ENCODE measurements around the gene TNKS2.
A peak's percentile ranks its signal among the peaks of the same experiment; 100 is the strongest.
"Not testable (repeated sequence)": the region's sequence is repeated elsewhere in the genome, so short reads cannot be mapped to it uniquely, and the experiment has no call there.

Gene TNKS2

GRCh38 chr10:91879515-91880170 lies 81.4 kb downstream of the TNKS2 start:
- DNase-seq: no peak

- DNase-seq: no peak
Measured at GRCh38 chr10:91880310-91880709, 82.1 kb downstream of the TNKS2 start.

DNA sequence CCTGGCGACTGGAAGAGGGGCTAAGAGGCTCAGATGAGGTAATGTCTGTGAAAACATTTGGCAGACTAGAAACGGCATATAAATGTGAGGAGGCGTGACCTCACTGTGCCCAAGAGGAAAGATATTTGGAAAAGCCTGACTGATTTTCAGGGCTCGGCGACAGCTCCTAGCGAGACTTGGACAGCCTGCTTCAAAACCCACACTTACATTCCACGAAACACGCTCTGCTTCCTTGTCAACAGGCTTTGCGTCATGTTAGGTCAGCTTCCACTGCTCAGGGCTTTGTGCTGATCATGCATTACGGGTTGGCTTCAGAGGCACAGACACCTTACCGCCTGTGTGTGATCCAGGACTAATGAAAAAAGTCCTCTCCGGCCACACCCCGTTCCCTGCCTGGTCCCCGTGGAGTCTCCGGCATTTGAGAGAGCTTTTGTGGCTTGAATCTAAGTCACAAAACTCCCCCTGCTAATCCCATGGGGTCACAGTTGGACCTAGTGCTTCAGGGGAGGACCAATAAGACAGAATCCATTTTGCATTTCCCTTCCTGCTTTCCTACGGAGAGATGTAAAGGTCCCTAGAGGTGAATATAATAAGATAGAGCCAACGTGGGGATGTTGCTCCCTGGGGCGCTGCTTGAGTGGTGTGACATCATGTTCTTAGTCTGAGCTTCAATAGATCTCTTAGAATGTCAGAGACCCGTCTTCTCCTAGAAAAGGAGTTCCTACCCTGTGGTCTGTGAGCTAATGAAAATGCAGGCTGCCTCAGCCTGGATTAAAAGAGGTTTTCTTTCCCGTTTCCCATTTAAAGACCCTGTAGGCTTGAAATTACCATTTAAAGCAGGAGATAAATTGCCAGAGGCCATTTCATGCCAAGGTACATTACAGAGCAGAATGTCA lies 85.6 kb downstream of the TNKS2 start:
- no peak for DNase-seq

DNA sequence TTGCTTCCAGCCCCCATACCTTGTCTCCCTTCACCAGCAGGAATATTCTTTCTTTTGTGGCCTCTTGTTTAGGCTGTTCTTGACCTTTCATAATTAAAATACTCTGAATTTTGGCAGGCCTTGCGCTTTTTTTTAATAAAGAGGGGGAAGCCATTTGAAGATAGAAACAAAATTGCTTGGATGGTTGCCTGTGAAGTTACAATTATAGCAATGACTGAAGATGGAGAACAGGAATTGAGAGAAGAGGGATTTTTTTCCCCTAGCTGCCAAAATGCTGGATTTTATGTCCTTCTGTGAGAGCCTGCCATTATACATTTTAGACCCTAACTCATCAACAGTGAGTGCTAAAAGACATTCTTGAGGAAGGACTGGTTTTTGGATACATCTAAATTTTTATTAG lies 86.3 kb downstream of the TNKS2 start:
- DNase-seq: no peak

DNA sequence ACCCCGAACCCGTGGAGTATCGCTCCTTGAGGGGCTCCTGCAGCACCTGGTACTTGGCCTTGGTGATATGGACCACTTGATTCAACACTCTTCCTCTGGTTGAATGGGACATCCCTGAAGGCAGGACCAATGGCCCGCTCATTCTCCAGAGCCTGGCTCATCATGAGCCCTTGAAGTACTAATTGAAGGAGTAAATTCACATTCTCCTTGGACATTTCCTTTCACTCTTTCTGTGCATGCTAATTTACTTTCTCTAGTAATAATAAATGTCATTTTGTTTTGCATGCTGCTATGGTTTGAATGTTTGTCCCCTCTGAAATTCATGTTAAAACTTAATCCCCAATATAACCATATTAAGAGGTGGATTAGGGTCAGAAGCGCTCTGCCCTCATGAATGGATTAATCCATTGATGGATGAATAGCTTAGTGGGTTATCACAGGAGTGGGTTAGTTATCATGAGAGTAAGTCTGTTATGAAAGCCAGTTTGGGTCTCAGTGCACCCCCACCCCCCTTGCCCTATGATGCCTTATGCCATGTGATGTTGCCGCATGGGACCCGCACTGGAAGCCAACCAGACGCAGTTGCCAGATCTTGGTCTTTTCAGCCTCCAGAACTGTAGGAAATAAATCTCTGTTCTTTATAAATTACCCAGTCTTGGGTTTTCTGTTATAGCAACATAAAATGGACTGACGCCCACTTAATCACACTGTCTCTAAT lies 87.3 kb downstream of the TNKS2 start:
- DNase-seq: no peak

GRCh38 chr10:91886954-91887271 lies 88.7 kb downstream of the TNKS2 start:
- no peak for DNase-seq

- no peak for DNase-seq
Measured at GRCh38 chr10:91887272-91888076, 89.2 kb downstream of the TNKS2 start.

DNA sequence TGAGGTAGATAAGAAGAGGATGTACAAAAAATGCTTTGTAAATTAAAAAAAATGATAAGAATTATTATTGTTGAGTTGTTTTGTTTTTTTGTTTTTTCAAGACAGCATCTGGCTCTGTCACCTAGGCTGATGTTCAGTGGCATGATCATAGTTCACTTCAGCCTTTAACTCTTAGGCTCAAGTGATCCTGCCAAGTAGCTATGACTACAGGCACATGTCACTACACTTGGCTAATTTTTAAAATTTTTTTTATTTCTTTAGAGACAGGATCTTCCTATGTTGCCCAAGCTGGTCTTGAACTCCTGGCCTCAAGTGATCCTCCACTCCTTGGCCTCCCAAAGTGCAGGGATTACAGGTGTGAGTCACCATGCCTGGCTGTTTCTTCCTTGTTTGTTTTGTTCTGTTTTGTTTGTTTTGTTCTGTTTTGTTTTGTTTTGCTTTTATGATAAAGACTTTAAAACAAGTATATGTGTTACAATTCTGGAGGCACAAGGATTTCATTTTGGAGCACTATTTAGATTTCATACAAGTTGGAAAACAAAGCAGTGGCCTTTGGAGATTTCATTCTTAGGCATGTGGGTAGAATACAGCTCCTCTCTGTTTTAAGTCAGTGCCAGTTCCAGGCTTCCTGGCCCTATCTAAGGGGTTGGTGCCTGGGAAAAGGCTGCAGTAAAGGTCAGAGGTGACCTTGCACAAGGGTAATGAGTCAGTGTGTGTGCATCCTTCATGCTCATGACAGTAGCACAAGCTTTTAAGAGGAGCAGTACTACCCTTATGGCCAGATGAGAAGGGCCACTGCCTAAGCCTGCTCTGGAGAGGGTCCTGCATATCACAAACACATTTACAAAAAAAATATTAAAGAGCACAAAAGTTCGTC lies 93.1 kb downstream of the TNKS2 start:
- DNase-seq: peak; percentile 4 to 44

- no peak for DNase-seq
Measured at GRCh38 chr10:91893051-91893450, 94.8 kb downstream of the TNKS2 start.

GRCh38 chr10:91894261-91894685 lies 96.0 kb downstream of the TNKS2 start:
- DNase-seq: not testable (repeated sequence)

GRCh38 chr10:91896212-91896756 lies 98.1 kb downstream of the TNKS2 start:
- no peak for DNase-seq

DNA sequence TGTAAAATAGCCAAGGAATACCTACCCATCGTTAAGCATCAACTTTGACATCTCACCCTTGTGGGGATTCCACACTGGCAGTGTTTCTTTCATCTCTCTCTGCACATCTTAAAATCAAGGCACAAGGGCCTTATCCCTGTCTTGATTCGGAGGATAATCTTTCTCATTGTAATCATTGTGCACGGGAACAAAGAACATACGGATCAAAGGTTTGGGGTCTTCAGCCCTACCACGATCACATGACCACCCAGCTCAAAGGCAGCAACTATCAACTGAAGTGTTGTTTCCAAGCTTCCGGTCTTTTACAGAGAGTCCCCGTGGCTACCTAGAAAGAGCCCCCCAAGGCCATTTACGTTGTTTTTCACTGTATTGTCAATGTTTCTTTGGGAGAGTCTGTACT lies 99.2 kb downstream of the TNKS2 start:
- DNase-seq: no peak

DNA sequence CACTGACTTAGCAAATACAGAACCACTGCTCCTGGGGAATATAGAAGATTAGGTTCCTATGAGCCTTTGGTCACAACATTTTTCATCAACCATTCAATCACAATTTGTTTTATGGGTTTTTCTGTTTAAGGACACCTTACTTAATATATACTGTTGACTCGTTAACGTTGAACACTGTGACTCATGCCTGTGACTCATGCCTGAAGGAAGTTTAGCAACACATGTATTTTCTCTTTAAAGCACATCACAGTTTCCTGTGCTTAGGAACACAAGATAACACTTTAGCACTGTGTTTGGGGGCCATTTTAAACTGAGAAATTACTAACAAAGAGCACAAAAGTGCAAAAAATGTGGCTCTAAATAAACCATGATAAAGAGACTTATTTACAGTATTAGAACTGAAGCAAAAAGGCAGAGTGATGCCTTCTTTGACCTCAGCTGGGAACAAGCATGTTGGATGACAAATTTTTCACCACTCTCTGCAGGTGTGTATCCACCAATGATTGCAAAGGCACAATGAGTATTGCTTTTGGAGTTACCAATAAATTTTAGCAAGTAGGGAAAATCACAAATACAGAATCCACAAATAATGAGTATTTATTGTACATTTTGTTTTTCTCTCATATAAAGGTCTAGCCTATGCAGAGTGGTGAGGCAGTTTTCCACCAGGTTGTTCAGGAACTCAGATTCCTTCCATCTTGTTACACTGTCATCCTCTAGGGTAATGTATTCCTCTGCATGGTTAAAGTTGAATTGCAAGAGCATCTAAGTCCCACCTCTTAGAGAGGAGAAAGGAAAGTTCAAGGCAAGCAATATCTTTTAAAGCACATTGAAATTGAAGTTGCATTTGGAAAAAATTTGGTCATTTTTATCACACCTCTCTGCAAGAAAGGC lies 103.8 kb downstream of the TNKS2 start:
- DNase-seq: peak; percentile 61 to 88

GRCh38 chr10:91907033-91907594 lies 108.9 kb downstream of the TNKS2 start:
- no peak for DNase-seq

- DNase-seq: peak in 1 of 2 experiments; percentile 6
Measured at GRCh38 chr10:91907914-91908336, 109.7 kb downstream of the TNKS2 start.

DNA sequence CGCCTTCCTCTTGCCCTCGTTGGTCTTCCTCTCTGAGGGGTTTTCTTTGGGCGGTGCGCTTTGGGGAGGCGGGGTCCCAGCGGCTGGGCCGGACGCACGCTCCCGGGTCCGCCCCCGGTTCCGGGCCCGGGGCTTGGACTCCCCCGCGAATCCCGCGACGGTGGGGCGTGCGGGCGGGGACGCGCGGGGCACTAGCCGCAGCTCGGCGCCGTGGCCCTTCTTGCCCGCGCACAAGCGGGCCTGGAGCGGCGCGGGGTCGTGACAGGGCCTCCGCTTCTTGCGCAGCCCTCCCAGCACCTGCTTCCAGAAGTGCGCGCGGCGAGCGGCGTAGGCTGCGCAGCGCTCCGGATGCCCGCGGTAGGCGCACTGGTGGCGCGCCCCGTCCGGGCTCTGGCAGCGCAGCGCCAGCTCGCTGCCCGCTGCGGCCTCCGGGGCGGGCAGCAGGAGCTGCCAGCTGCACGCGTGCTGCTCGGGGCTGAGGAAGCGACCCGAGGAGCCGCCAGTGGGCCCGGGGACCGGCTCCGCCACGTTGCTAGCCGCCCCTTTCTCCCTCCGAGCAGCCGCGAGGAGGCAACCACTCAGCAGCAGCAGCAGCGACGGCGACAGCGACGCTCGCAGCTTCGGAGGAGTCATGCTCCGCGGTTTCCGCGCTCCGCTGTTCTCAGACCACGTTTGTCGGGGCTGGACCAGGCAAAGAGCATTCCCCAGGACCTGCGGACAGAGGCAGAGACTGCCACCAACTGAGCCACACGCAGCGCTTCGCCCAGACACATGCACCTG lies 110.3 kb downstream of the TNKS2 start:
- peak; percentile 40 to 82 for DNase-seq

- DNase-seq: peak; percentile 2 to 45
Measured at GRCh38 chr10:91909117-91909677, 111.0 kb downstream of the TNKS2 start, which contains the start of gene FGFBP3. FGFBP3 (minus strand) TSS chr10:91909486; CDS start chr10:91908969, 517 bp downstream.

- DNase-seq: no peak
Measured at GRCh38 chr10:91910467-91910866, 112.2 kb downstream of the TNKS2 start.

Measured in SW 1271 (cell line).